Putamen (tissue), 1 donor: ENCODE results near the gene BRMS1L.
"Not testable (repeated sequence)": the region's sequence is repeated elsewhere in the genome, so short reads cannot be mapped to it uniquely, and the experiment has no call there.

Source experiments
- DNase-seq: peaks from one replicate; pipeline ENCODE4 v3.0.0-alpha.2; 2016; ENCODE audit warnings: low spot score

The BRMS1L gene

DNA sequence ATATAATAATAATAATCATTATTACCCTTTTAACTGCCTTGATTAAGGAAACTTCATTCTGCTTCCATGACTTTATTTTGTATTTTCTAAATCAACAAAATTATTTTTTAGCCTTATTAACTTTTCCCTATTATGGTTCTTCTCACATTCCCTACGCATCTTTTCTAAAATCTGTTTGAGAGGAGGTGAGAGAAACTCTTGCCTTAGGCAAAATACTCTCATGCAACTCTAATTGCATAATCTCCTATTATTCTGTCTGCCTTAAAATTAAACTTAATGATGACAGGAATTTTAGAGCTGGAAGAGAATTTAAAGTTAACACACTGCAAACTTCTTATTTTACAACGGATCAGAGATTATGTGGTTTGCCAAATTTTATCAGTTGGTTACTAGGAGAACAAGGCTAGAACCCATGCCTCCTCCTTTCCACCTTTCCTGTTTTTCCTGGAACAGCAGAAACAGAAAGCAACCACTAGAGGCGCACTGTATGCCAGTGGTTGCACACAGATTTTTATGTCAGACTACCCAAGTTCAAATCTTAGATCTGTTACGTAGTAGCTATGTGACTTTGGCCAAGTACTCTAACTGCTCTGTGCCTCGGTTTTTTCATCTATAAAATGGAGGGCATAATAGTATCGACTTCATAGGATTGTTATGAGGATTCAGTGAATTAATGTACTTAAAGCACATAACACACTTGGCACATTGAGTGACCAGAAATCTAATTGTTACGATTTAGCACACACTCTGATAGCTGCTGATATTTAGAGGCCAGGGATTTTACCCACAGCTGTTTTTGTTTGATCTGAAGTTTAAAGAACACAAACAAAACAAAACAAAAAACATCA is 4.3 kb upstream of the BRMS1L start:
- DNase-seq = no peak

DNA sequence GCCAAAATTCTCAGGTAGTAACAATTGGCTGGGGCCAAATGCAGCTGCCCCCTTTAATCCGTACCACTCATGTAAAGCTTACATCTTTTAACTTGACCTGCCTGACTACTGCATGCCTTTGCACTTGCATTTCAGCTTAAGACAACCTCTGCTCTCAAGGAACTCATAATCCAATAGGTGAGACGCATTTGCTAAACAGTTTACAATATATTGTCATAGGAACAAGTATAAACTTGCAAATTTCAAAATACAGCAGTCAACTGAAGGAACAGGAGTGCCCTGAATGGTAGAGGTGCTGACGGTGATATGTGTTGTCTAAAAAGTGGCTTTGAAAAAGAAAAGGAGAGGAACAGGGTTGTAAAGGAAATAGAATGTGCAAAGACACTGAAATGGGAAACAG is 3.6 kb upstream of the BRMS1L start:
- DNase-seq = no peak

DNA sequence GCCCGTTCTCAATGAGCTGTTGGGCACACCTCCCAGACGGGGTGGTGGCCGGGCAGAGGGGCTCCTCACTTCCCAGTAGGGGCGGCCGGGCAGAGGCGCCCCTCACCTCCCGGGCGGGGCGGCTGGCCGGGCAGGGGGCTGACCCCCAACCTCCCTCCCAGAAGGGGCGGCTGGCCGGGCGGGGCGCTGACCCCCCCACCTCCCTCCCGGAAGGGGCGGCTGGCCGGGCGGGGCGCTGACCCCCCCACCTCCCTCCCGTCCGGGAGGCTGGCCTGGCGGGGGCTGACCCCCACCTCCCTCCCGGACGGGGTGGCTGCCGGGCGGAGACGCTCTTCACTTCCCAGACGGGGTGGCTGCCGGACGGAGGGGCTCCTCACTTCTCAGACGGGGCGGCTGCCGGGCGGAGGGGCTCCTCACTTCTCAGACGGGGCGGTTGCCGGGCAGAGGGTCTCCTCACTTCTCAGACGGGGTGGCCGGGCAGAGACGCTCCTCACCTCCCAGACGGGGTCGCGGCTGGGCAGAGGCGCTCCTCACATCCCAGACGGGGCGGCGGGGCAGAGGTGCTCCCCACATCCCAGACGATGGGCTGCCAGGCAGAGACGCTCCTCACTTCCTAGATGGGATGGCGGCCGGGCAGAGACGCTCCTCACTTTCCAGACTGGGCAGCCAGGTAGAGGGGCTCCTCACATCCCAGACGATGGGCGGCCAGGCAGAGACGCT is 1.5 kb upstream of the BRMS1L start:
- not testable (repeated sequence) for DNase-seq

DNA sequence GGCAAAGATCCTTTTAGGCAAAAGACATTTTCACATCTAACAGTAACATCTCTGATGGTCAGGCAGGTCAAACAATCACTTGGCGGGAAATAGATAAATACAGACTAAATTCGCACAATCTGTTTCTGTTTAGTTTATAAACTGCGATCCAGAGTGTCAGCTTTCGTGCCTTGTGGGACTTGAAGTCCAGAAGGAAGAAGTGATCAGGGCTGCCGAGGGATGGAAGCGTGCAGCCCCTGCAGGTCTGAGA is 245 bp upstream of the BRMS1L start:
- DNase-seq = no peak

DNA sequence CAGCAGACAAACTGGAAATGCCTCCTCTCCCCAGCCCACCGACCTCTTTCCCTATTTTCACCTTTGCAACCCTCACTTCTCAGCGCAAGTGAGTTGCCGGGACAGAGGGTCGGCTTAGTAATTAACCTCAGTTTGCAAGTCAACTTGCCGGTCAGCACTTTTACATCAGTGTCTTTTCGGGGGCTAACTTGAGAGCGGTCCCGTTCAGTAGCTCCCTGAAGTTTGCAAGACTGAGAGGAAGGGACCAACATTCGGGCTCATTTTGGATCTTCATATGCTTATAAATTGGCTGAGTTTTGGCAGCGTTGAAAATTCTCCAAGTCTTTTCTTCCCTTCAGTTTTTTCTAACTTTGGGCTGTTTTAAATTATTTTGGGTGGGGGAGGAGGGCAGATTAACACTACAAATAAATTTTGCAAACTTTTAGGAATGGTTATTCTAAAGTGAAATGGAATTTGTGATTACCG is 846 bp downstream of the BRMS1L start:
- no peak for DNase-seq

DNA sequence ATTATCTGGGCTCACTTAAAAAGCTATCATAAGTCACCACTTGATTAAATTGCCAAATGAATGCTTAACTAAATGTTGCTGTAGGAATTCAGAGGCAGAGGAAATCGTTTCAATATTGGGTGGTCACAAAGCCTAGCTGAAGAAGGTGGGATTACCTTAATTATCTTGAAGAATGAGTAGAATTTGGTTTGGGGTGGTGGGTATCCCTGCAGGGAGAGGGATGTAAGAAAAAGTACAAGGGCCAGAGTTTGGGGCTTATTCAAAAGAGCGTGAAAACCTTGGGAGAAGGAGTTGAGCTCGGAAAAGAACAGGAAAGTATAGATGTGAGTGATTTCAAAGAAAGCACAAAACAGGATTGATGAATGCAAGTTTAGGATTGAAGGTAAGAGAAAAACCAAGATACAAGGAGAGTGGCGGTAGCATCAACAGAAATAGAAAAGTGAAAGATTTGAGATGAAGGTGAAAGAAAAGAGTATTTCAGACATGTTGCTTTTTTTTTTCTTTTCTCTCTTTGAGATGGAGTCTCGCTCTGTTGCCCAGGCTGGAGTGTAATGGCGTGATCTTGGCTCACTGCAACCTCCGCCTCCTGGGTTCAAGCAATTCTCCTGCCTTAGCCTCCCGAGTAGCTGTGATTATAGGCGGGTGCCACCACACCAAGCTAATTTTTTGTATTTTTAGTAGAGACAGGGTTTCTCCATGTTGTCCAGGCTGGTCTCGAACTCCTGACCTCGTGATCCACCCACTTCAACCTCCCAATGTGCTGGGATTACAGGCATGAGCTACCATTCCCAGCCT is 1.7 kb downstream of the BRMS1L start:
- no peak for DNase-seq

DNA sequence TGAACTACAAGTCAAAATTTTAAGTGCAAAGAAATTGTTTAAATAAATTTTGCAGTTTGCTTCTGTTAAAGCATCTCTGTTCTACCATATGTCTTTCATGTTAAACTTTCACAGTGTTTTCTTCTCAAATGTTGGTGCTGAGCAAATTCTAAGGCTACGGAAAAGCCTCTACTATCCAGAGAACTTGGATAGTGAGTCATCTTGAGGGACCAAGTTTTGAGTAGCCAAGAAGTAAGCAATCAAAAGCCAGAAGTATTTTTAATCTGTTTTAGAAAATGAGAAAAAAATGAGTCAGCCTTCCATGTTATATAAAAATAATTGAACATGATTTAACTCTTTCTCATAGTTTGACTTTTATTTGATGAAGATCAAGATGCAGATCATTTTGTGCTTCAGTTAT is 3.3 kb downstream of the BRMS1L start:
- no peak for DNase-seq

DNA sequence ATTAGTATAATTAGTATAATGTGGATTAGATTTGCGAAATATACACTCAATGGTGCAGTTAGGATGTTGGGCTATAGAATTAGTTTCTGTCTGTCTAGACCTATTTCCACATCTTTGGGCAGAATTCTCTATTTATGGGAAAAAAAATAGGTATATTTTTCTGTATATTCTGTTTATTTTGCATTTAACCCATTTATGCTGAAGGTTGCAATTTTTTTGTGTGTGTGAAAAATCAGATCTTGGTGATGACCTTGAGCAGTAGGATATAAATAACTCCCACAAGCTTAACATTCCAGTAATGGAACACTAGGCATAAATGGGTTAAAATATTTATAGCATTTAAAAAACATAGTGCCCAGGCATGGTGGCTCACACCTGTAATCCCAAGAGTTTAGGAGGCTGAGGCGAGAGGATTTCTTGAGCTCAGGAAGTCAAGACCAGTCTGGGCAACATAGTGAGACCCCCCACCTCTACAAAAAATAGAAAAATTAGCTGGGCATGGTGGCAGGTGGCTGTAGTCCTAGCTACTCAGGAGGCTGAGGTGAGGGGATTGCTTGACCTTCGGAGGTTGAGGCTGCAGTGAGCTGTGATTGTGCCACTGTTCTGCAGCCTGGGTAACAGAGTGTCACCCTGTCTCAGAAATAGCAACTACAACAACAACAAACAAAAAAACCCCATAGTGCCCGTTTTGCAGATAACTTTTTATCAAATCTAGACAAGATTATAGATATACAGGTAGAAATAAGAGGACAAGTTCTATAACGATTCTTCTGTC is 9.3 kb downstream of the BRMS1L start:
- DNase-seq = no peak

DNA sequence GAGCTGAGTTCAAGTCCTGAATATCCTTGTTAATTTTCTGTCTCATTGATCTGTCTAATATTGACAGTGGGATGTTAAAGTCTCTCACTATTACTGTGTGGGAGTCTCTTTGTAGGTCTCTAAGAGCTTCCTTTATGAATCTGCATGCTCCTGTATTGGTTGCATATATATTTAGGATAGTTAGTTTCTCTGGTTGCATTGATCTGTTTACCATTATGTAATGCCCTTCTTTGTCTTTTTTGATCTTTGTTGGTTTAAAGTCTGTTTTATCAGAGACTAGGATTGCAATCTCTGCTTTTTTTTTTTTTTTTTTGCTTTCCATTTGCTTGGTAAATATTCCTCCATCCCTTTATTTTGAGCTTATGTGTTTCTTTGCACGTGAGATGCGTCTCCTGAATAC is 15.6 kb downstream of the BRMS1L start:
- not testable (repeated sequence) for DNase-seq

DNA sequence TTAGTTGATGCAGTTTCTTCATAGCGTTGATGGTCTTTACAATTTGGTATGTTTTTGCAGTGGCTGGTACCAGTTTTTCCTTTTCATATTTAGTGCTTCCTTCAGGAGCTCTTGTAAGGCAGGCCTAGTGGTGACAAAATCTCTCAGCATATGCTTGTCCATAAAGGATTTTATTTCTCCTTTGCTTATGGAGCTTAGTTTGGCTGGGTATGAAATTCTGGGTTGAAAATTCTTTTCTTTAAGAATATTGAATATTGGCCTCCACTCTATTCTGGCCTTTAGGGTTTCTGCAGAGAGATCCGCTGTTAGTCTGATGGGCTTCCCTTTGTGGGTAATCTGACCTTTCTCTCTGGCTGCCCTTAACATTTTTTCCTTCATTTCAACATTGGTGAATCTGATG is 16.1 kb downstream of the BRMS1L start:
- not testable (repeated sequence) for DNase-seq

DNA sequence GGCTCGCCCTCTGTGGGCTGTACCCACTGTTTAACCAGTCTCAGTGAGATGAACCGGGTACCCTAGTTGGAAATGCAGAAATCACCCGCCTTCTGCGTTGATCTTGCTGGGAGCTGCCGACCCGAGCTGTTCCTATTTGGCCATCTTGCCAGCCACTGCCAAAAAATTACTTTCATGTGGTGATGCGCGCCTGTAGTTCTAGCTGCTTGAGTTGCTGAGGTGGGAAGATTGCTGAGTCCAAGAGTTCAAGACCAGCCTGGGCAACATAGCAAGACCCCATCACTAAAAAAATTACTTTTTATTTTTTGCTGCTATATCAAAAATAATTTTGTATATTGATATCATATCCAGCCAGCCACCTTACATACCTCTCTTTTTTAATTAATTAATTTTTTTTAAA is 18.4 kb downstream of the BRMS1L start:
- DNase-seq = no peak

DNA sequence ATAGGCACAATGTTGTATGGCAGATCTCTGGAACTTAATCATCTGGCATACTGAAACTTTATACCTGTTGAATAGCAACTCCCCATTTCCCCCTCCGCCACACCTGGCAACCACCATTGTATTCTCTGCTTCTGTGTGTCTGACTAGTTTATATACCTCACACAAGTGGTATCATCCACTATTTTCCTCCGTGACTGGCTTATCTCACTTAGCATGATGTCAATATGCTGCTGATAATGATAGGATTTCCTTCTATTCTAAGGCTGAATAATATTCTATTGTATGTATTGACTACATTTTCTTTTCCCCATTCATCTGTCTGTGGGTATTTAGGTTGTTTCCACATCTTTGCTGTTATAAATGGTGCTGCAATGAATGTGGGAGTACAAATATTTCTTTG is 21.5 kb downstream of the BRMS1L start:
- DNase-seq = no peak

DNA sequence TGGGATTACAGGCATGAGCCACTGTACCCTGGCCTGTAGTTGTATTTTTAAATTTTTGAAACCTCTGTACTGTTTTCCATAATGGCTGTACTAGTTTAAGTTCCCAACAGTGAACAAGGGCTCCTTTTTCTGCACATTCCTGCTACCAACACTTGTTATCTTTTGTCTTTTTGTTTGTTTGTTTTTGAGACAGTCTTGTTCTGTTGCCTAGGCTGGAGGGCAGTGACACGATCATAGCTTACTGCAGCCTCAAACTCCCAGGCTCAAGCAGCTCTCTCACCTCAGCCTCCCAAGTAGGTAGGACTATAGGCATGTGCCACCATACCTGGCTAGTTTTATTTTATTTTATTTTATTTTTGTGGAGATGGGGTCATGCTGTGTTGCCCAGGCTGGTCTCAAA is 23.0 kb downstream of the BRMS1L start:
- DNase-seq = no peak

DNA sequence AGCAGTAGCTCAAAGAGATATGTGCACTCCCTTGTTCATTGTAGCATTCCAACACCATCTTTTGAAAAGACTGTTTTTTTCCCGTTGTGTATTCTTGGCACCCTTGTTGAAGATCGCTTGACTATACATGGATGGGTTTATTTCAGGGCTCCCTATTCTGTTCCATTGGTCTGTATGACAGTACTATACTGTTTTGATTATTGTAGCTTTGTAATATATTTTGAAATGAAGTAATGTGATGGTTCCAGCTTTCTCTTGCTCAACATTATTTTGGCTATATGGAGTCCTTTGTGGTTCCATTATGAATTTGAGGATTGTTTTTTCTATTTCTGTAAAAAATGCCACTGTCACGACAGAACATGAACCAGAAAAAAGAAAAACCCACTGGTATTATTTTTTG is 25.7 kb downstream of the BRMS1L start:
- DNase-seq = no peak

DNA sequence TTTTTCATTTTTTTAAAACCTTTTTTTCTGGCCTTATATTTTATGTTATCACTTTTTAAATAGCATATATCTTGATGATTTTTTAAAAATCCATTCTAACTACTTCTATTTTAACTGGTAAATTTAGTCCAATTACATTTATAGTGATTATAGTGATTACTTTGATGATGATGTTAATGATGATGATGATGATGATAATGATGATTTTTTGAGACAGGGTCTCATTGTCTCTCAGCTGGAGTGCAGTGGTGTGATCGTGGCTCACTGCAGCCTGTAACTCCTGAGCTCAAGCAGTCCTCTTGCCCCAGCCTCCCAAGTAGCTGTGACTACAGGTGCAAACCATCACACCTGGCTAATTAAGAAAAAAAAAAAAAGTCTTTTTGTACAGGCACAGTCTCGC is 27.1 kb downstream of the BRMS1L start:
- DNase-seq = no peak

DNA sequence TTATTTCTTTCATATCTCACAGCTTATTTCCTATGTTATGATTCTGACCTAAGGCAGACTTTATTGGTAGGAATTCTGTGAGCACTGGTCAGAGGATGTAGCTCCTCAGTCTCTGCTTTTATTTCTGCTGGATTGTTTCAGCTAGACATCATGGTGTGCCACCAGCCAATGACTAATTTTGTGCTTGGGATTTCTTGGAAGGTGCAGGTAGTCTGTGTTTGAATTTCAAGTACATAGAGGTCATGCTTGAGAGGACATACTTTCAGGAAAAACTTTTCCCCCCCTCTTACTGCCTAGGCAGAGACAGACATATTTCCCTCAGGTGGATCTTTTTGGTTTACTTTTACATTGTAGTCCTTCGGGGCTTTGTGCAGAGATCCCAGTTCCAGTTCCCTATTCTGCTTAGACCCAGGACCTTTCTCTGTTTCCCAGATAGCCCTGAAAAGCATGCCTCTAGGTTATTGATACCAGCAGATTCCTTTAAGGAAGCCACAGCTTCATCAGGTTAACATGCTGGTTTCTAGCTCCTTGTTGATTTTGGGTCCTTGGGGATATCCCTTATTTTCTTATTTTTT is 28.6 kb downstream of the BRMS1L start:
- DNase-seq = no peak

DNA sequence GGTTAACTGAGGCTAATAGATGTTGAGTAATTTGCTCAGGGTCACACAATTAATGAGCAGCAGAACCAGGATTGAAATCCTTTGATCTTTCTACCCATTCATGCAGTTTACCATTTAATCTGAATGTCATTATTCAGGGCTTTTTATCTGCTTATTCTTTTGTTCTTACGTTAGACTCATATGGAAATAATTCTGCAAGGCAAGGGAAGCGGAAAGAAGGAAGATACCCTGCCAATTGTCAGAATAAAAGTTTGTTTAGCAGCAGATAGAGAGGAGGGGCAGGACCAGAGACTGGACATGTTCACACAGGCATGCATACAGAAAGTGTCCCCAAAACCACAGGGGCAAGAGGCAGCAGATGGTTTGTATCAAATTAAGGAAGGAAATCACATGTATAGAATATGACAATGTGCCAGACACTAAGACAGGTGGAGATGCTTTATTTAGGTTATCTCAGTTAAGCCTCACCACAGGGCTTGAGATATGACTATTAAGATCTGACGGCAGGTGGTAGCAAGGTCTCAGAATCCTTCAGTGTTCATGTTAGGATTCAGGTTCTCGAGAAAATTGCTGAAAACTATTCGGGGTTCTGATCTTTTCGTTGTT is 29.8 kb downstream of the BRMS1L start:
- no peak for DNase-seq

DNA sequence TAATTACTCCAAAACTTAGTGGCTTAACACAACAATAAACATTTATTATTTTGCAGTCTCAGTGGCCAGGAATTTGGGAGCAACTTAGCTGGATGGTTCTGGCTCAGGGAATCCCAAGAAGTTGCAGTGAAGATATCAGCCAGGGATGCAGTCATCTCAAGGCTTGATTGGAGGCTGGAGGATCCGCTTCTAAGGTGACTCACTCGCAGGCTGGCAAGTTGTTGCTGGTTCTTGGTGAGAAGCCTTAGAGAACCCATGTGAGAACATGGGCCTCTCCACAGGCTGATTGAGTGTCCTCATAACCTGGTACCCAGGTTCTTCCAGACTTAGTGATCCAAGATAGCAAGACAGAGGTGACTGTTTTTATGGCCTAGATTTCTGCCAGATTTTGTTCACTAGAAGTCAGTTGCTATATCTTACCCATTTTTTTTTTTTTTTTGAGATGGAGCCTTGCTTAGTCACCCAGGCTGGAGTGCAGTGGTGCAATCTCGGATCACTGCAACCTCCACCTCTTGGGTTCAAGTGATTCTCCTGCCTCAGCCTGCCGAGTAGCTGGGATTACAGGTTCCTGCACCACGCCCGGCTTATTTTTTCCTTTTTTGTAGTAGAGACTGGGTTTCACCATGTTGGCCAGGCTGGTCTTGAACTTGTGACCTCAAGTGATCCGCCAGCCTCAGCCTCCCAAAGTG is 32.5 kb downstream of the BRMS1L start:
- no peak for DNase-seq

DNA sequence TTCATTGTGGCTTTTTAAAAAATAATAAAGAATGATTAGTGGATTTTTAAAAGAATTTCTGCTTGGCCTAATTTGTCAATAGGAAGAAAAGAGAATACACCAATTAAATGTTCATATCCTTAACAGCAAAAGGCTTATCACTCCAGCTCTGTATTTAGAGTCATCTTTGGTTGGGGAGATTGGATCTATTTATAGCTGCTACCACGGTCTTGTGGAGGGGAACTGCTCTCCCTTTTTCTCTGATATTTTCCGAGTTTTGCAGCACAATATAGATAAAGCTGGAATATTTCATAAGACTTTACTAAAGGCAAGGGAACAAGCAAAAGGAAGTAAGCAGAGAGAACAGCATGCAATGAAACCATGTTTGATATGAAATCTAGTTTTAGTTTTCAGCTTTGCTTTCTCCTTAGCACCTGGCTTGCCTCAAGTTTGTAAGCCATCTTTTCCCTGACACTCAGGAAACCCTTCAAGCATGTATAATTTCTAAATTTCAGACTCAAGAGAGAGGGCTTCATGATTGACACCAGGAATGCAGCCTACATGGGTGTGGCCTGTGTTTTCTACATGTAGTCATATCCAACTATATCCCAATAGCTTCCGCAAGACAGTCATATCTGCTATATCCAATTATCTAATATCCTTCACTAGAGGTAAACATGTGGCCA is 35.2 kb downstream of the BRMS1L start:
- DNase-seq = no peak

DNA sequence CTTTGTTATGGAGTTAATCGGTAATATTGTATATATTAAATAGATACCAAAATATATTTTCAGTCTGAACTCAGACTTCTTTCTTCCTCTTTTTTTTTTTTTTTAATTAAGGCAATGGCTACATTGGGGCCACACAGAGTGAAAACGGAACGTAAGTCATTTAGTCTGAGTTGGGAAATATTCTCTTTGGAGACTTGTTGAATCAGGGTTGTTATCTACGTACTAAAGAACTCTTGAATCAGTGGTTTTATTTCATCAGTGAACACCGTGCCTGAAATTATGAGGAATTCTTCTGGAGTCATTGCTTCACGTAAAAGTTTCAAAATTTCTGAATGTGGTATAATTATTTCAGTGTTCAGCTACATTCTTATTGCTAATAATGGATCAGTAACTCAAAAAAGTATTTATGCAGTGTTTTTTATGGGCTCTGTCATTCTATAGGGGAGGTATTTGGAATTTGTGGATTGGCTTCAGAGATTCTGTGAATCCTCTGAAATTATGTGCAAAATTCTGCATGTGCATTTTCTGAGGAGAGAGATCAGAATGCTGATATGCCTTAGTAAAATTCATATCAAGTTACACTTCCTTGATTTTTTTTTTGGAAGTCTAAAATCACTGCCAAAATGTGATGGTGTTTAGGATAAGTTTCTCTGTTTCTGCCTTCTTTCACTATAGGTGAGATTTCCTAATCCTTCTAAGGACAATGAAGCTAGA is 39.6 kb downstream of the BRMS1L start:
- DNase-seq = no peak
